MM.1S (cell line): ENCODE measurements around the gene FAM200B.

Source experiments
- DNase-seq: peaks from one replicate; pipeline ENCODE4 v3.0.0-alpha.2; 2015
- H2AFZ ChIP-seq: fragments of 300-600 bp; sonication (generic); 2 replicates; pipeline ENCODE4 v1.6.0; 2016; ENCODE audit warnings: antibody characterized with exemption, low read length
- H3F3A ChIP-seq: fragments of 300-600 bp; sonication (generic); 2 replicates; pipeline ENCODE4 v1.6.1; 2016; ENCODE audit warnings: mild to moderate bottlenecking, antibody characterized with exemption, low read length, moderate library complexity, mixed read lengths; ENCODE audit not compliant: insufficient read depth
- H3K27ac ChIP-seq: fragments of 300-600 bp; sonication (generic); 2 replicates; pipeline ENCODE4 v1.5.1; 2016; ENCODE audit warnings: mild to moderate bottlenecking, low read length
- H3K27me3 ChIP-seq: fragments of 300-600 bp; sonication (generic); replicated peaks from 2 replicates; pipeline ENCODE4 v1.6.0; 2016; ENCODE audit warnings: low read length; ENCODE audit not compliant: insufficient read depth
- H3K36me3 ChIP-seq: fragments of 300-600 bp; sonication (generic); replicated peaks from 2 replicates; pipeline ENCODE4 v1.6.1; 2016; ENCODE audit warnings: mild to moderate bottlenecking, low read length, mixed read lengths; ENCODE audit not compliant: insufficient read depth
- H3K4me1 ChIP-seq: fragments of 300-600 bp; sonication (generic); 2 replicates; pipeline ENCODE4 v1.6.1; 2016; ENCODE audit warnings: low read length, mixed read lengths
- H3K4me2 ChIP-seq: fragments of 300-600 bp; sonication (generic); 2 replicates; pipeline ENCODE4 v1.6.0; 2016; ENCODE audit warnings: low read depth, low read length
- H3K4me3 ChIP-seq: fragments of 300-600 bp; sonication (generic); 2 replicates; pipeline ENCODE4 v1.5.1; 2016; ENCODE audit warnings: low read length, mixed read lengths
- H3K79me2 ChIP-seq: fragments of 300-600 bp; sonication (generic); 2 replicates; pipeline ENCODE4 v1.6.1; 2016; ENCODE audit warnings: mixed run types, low read length, mixed read lengths
- H3K9ac ChIP-seq: fragments of 300-600 bp; sonication (generic); 2 replicates; pipeline ENCODE4 v1.6.1; 2016; ENCODE audit warnings: low read length, mixed read lengths
- H3K9me2 ChIP-seq: fragments of 300-600 bp; sonication (generic); replicated peaks from 2 replicates; pipeline ENCODE4 v1.6.1; 2016; ENCODE audit warnings: mild to moderate bottlenecking, low read length, mixed read lengths; ENCODE audit not compliant: insufficient read depth
- H3K9me3 ChIP-seq: fragments of 300-600 bp; sonication (generic); replicated peaks from 2 replicates; pipeline ENCODE4 v1.6.1; 2016; ENCODE audit warnings: mild to moderate bottlenecking, low read length, mixed read lengths; ENCODE audit not compliant: insufficient read depth
- H4K20me1 ChIP-seq: fragments of 300-600 bp; sonication (generic); 2 replicates; pipeline ENCODE4 v1.6.1; 2016; ENCODE audit warnings: mild to moderate bottlenecking, low read length, moderate library complexity, mixed read lengths; ENCODE audit not compliant: insufficient read depth
- EZH2 ChIP-seq: fragments of 300-600 bp; sonication (generic); optimal IDR thresholded peaks from 2 replicates; pipeline ENCODE3; 2017; ENCODE audit warnings: low read depth, mild to moderate bottlenecking, antibody characterized with exemption, low read length, mixed read lengths
- EZH2phosphoT487 ChIP-seq: fragments of 300-600 bp; sonication (generic); IDR thresholded peaks from 2 replicates; pipeline ENCODE4 v1.6.1; 2018; ENCODE audit warnings: antibody characterized with exemption, low read length
- TF ChIP-seq, protein P1 (sequence below): fragments of 300-600 bp; sonication (generic); IDR thresholded peaks from 2 replicates; pipeline ENCODE4 v1.5.1; 2016; ENCODE audit warnings: antibody characterized with exemption, low read length, mixed read lengths

The FAM200B gene

DNA sequence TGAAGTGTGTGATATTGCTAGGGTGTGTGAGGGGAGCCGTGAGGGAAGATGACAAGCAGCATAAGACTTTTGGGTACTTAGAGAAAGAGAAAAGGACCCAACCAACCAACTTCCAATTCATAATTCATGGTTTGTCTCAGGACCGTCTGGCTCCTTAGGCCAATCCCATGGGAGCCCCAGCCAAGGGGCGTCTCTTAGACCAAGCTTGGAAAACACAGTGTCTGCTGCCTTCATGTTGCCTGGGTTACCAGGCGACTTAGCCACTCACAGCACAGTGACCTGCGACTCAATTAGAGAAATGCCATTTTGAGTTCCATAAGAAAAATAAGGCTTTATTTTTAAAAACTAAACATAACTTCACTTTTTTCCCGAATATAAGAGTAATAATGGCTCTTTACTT, 53.9 kb downstream of the FAM200B start:
- TF ChIP-seq EZH2, result no peak
- TF ChIP-seq, protein P1, sequence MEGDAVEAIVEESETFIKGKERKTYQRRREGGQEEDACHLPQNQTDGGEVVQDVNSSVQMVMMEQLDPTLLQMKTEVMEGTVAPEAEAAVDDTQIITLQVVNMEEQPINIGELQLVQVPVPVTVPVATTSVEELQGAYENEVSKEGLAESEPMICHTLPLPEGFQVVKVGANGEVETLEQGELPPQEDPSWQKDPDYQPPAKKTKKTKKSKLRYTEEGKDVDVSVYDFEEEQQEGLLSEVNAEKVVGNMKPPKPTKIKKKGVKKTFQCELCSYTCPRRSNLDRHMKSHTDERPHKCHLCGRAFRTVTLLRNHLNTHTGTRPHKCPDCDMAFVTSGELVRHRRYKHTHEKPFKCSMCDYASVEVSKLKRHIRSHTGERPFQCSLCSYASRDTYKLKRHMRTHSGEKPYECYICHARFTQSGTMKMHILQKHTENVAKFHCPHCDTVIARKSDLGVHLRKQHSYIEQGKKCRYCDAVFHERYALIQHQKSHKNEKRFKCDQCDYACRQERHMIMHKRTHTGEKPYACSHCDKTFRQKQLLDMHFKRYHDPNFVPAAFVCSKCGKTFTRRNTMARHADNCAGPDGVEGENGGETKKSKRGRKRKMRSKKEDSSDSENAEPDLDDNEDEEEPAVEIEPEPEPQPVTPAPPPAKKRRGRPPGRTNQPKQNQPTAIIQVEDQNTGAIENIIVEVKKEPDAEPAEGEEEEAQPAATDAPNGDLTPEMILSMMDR, result no peak
- TF ChIP-seq EZH2phosphoT487, result no peak
- H4K20me1 ChIP-seq, result no peaks in the 10 kb centered on the region
- H3F3A ChIP-seq, result no peaks in the 10 kb centered on the region
- no peaks in the 10 kb centered on the region for H3K4me1 ChIP-seq
- no peaks in the 10 kb centered on the region for H3K9me2 ChIP-seq
- DNase-seq, result no peak
- H2AFZ ChIP-seq, result no peak overlapping the region
- no peaks in the 10 kb centered on the region for H3K27me3 ChIP-seq
- no peak overlapping the region for H3K4me3 ChIP-seq
- no peak overlapping the region for H3K27ac ChIP-seq
- no peak overlapping the region for H3K4me2 ChIP-seq
- no peaks in the 10 kb centered on the region for H3K79me2 ChIP-seq
- no peak overlapping the region for H3K9ac ChIP-seq
- H3K36me3 ChIP-seq, result no peaks in the 10 kb centered on the region
- H3K9me3 ChIP-seq, result no peaks in the 10 kb centered on the region

DNA sequence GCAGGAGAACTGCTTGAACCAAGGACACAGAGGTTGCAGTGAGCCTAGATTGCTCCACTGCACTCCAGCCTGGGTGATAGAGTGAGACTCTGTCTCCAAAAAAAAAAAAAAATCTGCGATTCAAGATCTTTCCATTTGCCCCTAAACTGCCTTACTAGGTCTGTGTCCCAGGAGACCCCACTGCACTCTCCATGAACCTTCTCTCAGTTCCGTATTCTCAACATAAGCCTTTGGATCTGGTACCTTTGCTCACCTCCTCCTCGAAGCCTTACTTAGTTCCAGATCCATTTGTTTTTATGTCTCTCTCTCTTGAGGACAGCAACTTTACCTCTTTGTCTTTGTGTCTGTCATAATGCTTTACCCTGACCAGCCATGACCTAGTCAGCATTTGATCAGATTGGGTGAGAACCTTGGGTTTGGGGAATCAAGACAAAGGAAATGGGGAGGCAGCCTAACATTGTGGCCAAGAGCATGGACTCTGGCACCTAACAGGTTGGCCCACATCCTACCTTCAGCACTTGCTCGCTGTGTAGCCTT, 55.0 kb downstream of the FAM200B start:
- Histone ChIP-seq H3K9me3 (no peaks in the 10 kb centered on the region), H3K36me3 (no peaks in the 10 kb centered on the region), H3F3A (no peaks in the 10 kb centered on the region), H3K9ac (no peak overlapping the region), H3K27me3 (no peaks in the 10 kb centered on the region), H3K9me2 (no peaks in the 10 kb centered on the region), H4K20me1 (no peaks in the 10 kb centered on the region), H3K4me3 (no peak overlapping the region), H2AFZ (no peak overlapping the region), H3K4me1 (no peaks in the 10 kb centered on the region), H3K4me2 (no peak overlapping the region), H3K27ac (no peak overlapping the region), H3K79me2 (no peaks in the 10 kb centered on the region)
- TF ChIP-seq, protein P1, result no peak
- no peak for TF ChIP-seq EZH2
- TF ChIP-seq EZH2phosphoT487, result no peak
- no peak for DNase-seq

DNA sequence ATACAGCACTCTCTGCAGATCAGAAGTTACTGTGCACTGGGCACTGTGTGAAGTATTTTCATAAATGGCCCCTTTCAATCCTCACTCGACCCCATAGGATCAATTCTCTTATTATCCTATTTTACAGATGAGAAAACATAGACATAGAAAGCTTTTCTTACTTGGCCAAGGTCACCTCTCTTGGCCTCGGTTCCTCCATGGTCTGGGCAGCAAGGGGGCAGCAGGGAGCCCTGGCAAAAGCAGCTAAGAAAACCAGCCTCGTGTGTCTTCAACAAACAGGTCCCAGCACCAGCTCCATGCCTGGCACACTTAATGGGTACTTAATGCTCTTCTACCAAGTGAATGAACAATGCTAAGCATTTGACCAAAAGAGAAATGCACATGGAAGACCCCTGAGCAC, 55.6 kb downstream of the FAM200B start:
- no peaks in the 10 kb centered on the region for H3K9me2 ChIP-seq
- no peaks in the 10 kb centered on the region for H3K27me3 ChIP-seq
- H3K4me1 ChIP-seq, result no peaks in the 10 kb centered on the region
- no peak overlapping the region for H3K27ac ChIP-seq
- no peak for DNase-seq
- no peak overlapping the region for H2AFZ ChIP-seq
- no peaks in the 10 kb centered on the region for H4K20me1 ChIP-seq
- no peaks in the 10 kb centered on the region for H3K9me3 ChIP-seq
- TF ChIP-seq EZH2phosphoT487 (no peak), EZH2 (no peak)
- TF ChIP-seq, protein P1, result peak; percentile 24
- H3K9ac ChIP-seq, result no peak overlapping the region
- no peak overlapping the region for H3K4me2 ChIP-seq
- no peaks in the 10 kb centered on the region for H3K36me3 ChIP-seq
- H3F3A ChIP-seq, result no peaks in the 10 kb centered on the region
- no peak overlapping the region for H3K4me3 ChIP-seq
- H3K79me2 ChIP-seq, result no peaks in the 10 kb centered on the region
